GM19043 (cell line): ENCODE data around the gene LKAAEAR1.

Experiments
- ATAC-seq: cut with Tn5 transposase; IDR thresholded peaks from one replicate; pipeline ENCODE4 v1.9.1; 2021; ENCODE audit warnings: low read depth; ENCODE audit not compliant: unreplicated experiment

Gene LKAAEAR1

GRCh38 chr20:64111841-64112641 lies 27.8 kb upstream of the LKAAEAR1 start:
- ATAC-seq, result no peak

- ATAC-seq, result no peak
Observed at GRCh38 chr20:64110411-64111068, 26.3 kb upstream of the LKAAEAR1 start.

GRCh38 chr20:64109831-64110391 lies 25.7 kb upstream of the LKAAEAR1 start:
- no peak for ATAC-seq

GRCh38 chr20:64108731-64109681 lies 24.8 kb upstream of the LKAAEAR1 start:
- ATAC-seq, result no peak

- ATAC-seq, result no peak
Observed at GRCh38 chr20:64107736-64108457, 23.7 kb upstream of the LKAAEAR1 start.

GRCh38 chr20:64106981-64107735 lies 23.0 kb upstream of the LKAAEAR1 start, which contains the start of gene NPBWR2:
Gene NPBWR2, minus strand, starts transcription at chr20:64107565. Its CDS starts 734 bp downstream, at chr20:64106831.
- no peak for ATAC-seq

GRCh38 chr20:64106435-64106961 lies 22.3 kb upstream of the LKAAEAR1 start:
- ATAC-seq, result no peak

- ATAC-seq, result no peak
Observed at GRCh38 chr20:64105846-64106434, 21.7 kb upstream of the LKAAEAR1 start.

GRCh38 chr20:64104667-64105451 lies 20.7 kb upstream of the LKAAEAR1 start:
- no peak for ATAC-seq

- ATAC-seq, result no peak
Observed at GRCh38 chr20:64103871-64104666, 19.9 kb upstream of the LKAAEAR1 start.

- no peak for ATAC-seq
Observed at GRCh38 chr20:64102647-64103354, 18.6 kb upstream of the LKAAEAR1 start.

- ATAC-seq, result no peak
Observed at GRCh38 chr20:64101731-64102621, 17.8 kb upstream of the LKAAEAR1 start.

- ATAC-seq, result no peak
Observed at GRCh38 chr20:64100946-64101688, 16.9 kb upstream of the LKAAEAR1 start.

GRCh38 chr20:64100566-64100888 lies 16.3 kb upstream of the LKAAEAR1 start:
- ATAC-seq, result no peak
